OCI-LY7 (cell line): ENCODE data around the gene SIK3. TPM values are rescaled to one million over a fixed set of nuclear protein-coding genes. Genes with fewer than 3 reads are reported as not detected.

Source experiments
- BruUV-seq: library from RNA; stranded (reverse); fragments of 400-500 nt; replicated peaks from 2 replicates; lab custom pipeline; 2021; lab: Mats Ljungman, UMichigan
- CTCF ChIA-PET: fragments of 300-600 bp; sonication (Branson Sonifier 250); formaldehyde crosslinking; loops from one replicate; lab custom pipeline; 2022; ENCODE audit warnings: antibody characterized with exemption; ENCODE audit not compliant: unreplicated experiment; lab: Charles Lee
- POLR2A ChIA-PET: fragments of 300-600 bp; sonication (Branson Sonifier 250); formaldehyde crosslinking; loops from one replicate; lab custom pipeline; 2022; ENCODE audit warnings: antibody characterized with exemption; lab: Charles Lee
- DNase-seq: peaks from one replicate; pipeline ENCODE4 v3.0.0-alpha.2; 2015; ENCODE audit warnings: low spot score
- H2AFZ ChIP-seq: fragments of 200-600 bp; sonication (generic), shearing (Covaris generic); 2 replicates; pipeline ENCODE4 v1.6.1; 2014; ENCODE audit warnings: mild to moderate bottlenecking, antibody characterized with exemption, low read length, moderate library complexity
- H3K27ac ChIP-seq: fragments of 200-600 bp; sonication (generic); 2 replicates; pipeline ENCODE4 v1.5.1; 2014; ENCODE audit warnings: mixed run types, low read depth, mild to moderate bottlenecking, moderate library complexity, low read length, inconsistent platforms; ENCODE audit not compliant: poor library complexity, severe bottlenecking
- H3K36me3 ChIP-seq: fragments of 200-600 bp; sonication (generic); 2 replicates; pipeline ENCODE4 v1.6.1; 2014; ENCODE audit warnings: mild to moderate bottlenecking, antibody characterized with exemption, low read length, moderate library complexity, mixed read lengths; ENCODE audit not compliant: insufficient read depth
- H3K4me1 ChIP-seq: fragments of 200-600 bp; sonication (generic); 2 replicates; pipeline ENCODE4 v1.5.1; 2014; ENCODE audit warnings: mild to moderate bottlenecking, low read length; ENCODE audit not compliant: insufficient read depth, poor library complexity, severe bottlenecking
- H3K4me2 ChIP-seq: fragments of 200-600 bp; sonication (generic); 2 replicates; pipeline ENCODE4 v1.6.1; 2014; ENCODE audit warnings: mild to moderate bottlenecking, low read length
- H3K4me3 ChIP-seq: fragments of 200-600 bp; sonication (generic); 2 replicates; pipeline ENCODE4 v1.5.1; 2014; ENCODE audit warnings: mild to moderate bottlenecking, low read depth, low read length; ENCODE audit not compliant: poor library complexity, severe bottlenecking
- H3K79me2 ChIP-seq: fragments of 200-600 bp; sonication (generic); 2 replicates; pipeline ENCODE4 v1.6.1; 2016; ENCODE audit warnings: low read depth, mild to moderate bottlenecking, low read length, moderate library complexity, mixed read lengths; ENCODE audit not compliant: insufficient read depth
- H3K9me2 ChIP-seq: fragments of 200-600 bp; sonication (generic); 2 replicates; pipeline ENCODE4 v1.6.1; 2016; ENCODE audit warnings: mild to moderate bottlenecking, low read length, mixed read lengths; ENCODE audit not compliant: insufficient read depth
- H3K9me3 ChIP-seq: fragments of 200-600 bp; sonication (generic); 2 replicates; pipeline ENCODE4 v1.6.1; 2014; ENCODE audit warnings: mild to moderate bottlenecking, mixed run types, low read length, mixed read lengths
- H4K20me1 ChIP-seq: fragments of 200-600 bp; sonication (generic); 2 replicates; pipeline ENCODE4 v1.6.1; 2014; ENCODE audit warnings: mild to moderate bottlenecking, antibody characterized with exemption, low read length, moderate library complexity, mixed read lengths; ENCODE audit not compliant: insufficient read depth
- CTCF ChIP-seq: fragments of 200-600 bp; sonication (generic); conservative IDR thresholded peaks from 2 replicates; pipeline ENCODE4 v1.5.1; 2014; ENCODE audit warnings: mild to moderate bottlenecking, antibody characterized with exemption, low read length, moderate library complexity, mixed read lengths
- EZH2phosphoT487 ChIP-seq: fragments of 200-600 bp; sonication (generic); IDR thresholded peaks from 2 replicates; pipeline ENCODE4 v1.6.1; 2018; ENCODE audit warnings: low read depth, borderline replicate concordance, mild to moderate bottlenecking, mixed run types, antibody characterized with exemption, low read length, moderate library complexity, mixed read lengths
- intact Hi-C: fragments of 100-400 bp; cut with micrococcal nuclease; formaldehyde crosslinking; loops from one replicate; pipeline ENCODE4 v1.10.0; 2022; ENCODE audit not compliant: unreplicated experiment
- total RNA-seq, 2 experiments: library from RNA; depleted of rRNA in 1 of 2; stranded (reverse); fragments of >200 nt in 1 of 2; shearing (Covaris generic) in 1 of 2; gene quantifications; 2 replicates each; pipeline ENCODE4 v1.2.3, GENCODE V29; 2014 to 2022

The SIK3 gene
- total RNA-seq, 2 experiments from 2014 or later, result 29.3 to 72.9 TPM

- peaks cover 3% of the 10 kb centered on the region for H3K4me1 ChIP-seq
- peaks cover 8% of the 10 kb centered on the region; the same call in 1 of the 2 replicates for H3K9me3 ChIP-seq
- peaks cover 20% of the 10 kb centered on the region for H3K36me3 ChIP-seq
- intact Hi-C loops, result loop anchor here (10.0 kb wide), 2 partner anchors 105 to 135 kb away; no protein-coding TSS in a partner anchor
- peaks cover 93% of the 10 kb centered on the region for H3K79me2 ChIP-seq
- H3K9me2 ChIP-seq, result no peaks in the 10 kb centered on the region
- CTCF ChIA-PET, result no interaction called here
- POLR2A ChIA-PET, result interaction anchor here (0.7 to 1.3 kb wide), 4 partner anchors 10 to 156 kb away, joined by 3 to 4 read pairs (median 4); no protein-coding TSS in a partner anchor
- no peak overlapping the region for H2AFZ ChIP-seq
- no peak overlapping the region for H3K27ac ChIP-seq
- DNase-seq, result no peak
- H3K4me2 ChIP-seq, result no peak overlapping the region
- H4K20me1 ChIP-seq, result peaks cover 14% of the 10 kb centered on the region
- no peak for TF ChIP-seq CTCF
- no peak for TF ChIP-seq EZH2phosphoT487
- H3K4me3 ChIP-seq, result no peak overlapping the region
- no TSS peak for BruUV-seq
These were observed 8.5 kb downstream of the SIK3 start for GRCh38 chr11:117089685-117090084.

- Histone ChIP-seq H3K79me2 (peaks cover 93% of the 10 kb centered on the region), H3K4me2 (no peak overlapping the region), H3K9me3 (peaks cover 6% of the 10 kb centered on the region; the same call in 1 of the 2 replicates), H3K4me1 (peaks cover 4% of the 10 kb centered on the region), H3K36me3 (peaks cover 11% of the 10 kb centered on the region), H3K4me3 (no peak overlapping the region), H4K20me1 (peaks cover 21% of the 10 kb centered on the region), H3K9me2 (no peaks in the 10 kb centered on the region), H2AFZ (no peak overlapping the region), H3K27ac (no peak overlapping the region)
- TF ChIP-seq CTCF (no peak), EZH2phosphoT487 (no peak)
- ChIA-PET CTCF (no interaction called here), POLR2A (no interaction called here)
- no TSS peak for BruUV-seq
- DNase-seq, result no peak
- intact Hi-C loops, result no loop called here
These were observed 10.8 kb downstream of the SIK3 start for GRCh38 chr11:117087446-117087845.

GRCh38 chr11:117084992-117085391 is 13.2 kb downstream of the SIK3 start:
- Histone ChIP-seq H4K20me1 (peaks cover 15% of the 10 kb centered on the region), H3K4me2 (no peak overlapping the region), H3K4me3 (no peak overlapping the region), H3K27ac (no peak overlapping the region), H3K79me2 (peaks cover 96% of the 10 kb centered on the region), H3K4me1 (peaks cover 4% of the 10 kb centered on the region), H3K36me3 (peaks cover 5% of the 10 kb centered on the region), H3K9me3 (no peaks in the 10 kb centered on the region; the same call in 1 of the 2 replicates), H2AFZ (no peak overlapping the region), H3K9me2 (no peaks in the 10 kb centered on the region)
- BruUV-seq, result no TSS peak
- ChIA-PET CTCF (no interaction called here), POLR2A (no interaction called here)
- TF ChIP-seq EZH2phosphoT487, result no peak
- no peak for TF ChIP-seq CTCF
- intact Hi-C loops, result no loop called here
- no peak for DNase-seq
